H1 (cell line): ENCODE data around the gene TET2. TPM values are rescaled to one million over a fixed set of nuclear protein-coding genes. Genes with fewer than 3 reads are reported as not detected.

Experiments
- CBX8 ChIP-seq: fragments of 300-800, 300-1000 bp; sonication (generic); IDR thresholded peaks from 2 replicates; pipeline ENCODE4 v1.7.1; 2016; ENCODE audit warnings: low read depth, low read length, borderline replicate concordance
- EP300 ChIP-seq, 2 experiments: IDR thresholded peaks; 1 replicate in 1 of 2; 2 replicates in 1 of 2; pipeline ENCODE4 v1.6.1; 2011 to 2012; ENCODE audit warnings: low read depth in 2 of 2, low read length in 2 of 2, mild to moderate bottlenecking in 2 of 2, borderline replicate concordance in 1 of 2, inconsistent platforms in 1 of 2, moderate library complexity in 1 of 2
- FOSL1 ChIP-seq: IDR thresholded peaks from 2 replicates; pipeline ENCODE4 v1.6.1; 2011; ENCODE audit warnings: mild to moderate bottlenecking, low read depth, low read length, moderate library complexity; ENCODE audit not compliant: insufficient read depth
- TEAD4 ChIP-seq: IDR thresholded peaks from 2 replicates; pipeline ENCODE4 v1.6.1; 2012; ENCODE audit warnings: low read depth, low read length, inconsistent platforms, mixed read lengths
- YY1 ChIP-seq: IDR thresholded peaks from 2 replicates; pipeline ENCODE4 v1.6.1; 2011; ENCODE audit warnings: low read depth, mild to moderate bottlenecking, low read length
- polyA plus RNA-seq, 7 experiments: library from polyadenylated mRNA; depleted of rRNA in 3 of 7; stranded (reverse) in 5 of 7; unstranded in 2 of 7; fragments of >200 nt in 5 of 7; fragments of 200-250 nt in 2 of 7; gene quantifications; 1 replicate in 5 of 7; 2 replicates in 1 of 7; 4 replicates in 1 of 7; pipeline versions ENCODE4 v1.2.1 to v1.2.3, GENCODE V29; 2011 to 2013; ENCODE audit warnings: missing spikeins in 2 of 7, mixed read lengths in 2 of 7
- total RNA-seq: library from RNA; stranded (reverse); fragmentation: NEBNext Ultra II Directional; extraction: Animal tissue kit (Norgen Biotek cat#: 25700); gene quantifications from 2 replicates; pipeline ENCODE4 v1.2.1, GENCODE V29; 2021
- TF ChIP-seq, protein P1 (sequence below): fragments of 300-600 bp; sonication (generic); IDR thresholded peaks from 2 replicates; pipeline ENCODE4 v1.7.1; 2012; ENCODE audit warnings: low read length, moderate library complexity, mild to moderate bottlenecking, inconsistent platforms; ENCODE audit not compliant: insufficient replicate concordance

TET2 gene
- total and polyA plus RNA-seq, 2 of the 8 experiments (the other 6 are each of a cell fraction or from before 2014, with no cell fraction given) = 1.0 to 2.6 TPM

DNA sequence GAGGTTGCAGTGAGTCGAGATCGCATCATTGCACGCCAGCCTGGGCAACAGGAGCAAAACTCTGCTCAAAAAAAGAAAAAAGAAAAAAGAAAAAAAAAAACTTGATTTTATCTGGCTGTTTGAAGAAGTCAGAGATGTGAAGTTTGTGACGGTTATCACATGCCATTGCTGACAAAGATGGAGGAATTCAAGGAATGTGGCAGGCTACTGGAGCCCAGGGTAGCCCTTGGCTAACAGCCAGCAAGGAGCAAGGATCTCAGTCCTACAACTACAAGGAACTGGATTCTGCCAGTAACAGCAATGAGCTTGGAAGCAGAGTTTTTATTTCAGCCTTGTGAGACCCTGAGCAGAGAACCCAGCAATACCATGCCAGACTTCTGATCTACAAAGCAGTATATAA lies 24.3 kb upstream of the TET2 start (continued):
- TF ChIP-seq, protein P1, sequence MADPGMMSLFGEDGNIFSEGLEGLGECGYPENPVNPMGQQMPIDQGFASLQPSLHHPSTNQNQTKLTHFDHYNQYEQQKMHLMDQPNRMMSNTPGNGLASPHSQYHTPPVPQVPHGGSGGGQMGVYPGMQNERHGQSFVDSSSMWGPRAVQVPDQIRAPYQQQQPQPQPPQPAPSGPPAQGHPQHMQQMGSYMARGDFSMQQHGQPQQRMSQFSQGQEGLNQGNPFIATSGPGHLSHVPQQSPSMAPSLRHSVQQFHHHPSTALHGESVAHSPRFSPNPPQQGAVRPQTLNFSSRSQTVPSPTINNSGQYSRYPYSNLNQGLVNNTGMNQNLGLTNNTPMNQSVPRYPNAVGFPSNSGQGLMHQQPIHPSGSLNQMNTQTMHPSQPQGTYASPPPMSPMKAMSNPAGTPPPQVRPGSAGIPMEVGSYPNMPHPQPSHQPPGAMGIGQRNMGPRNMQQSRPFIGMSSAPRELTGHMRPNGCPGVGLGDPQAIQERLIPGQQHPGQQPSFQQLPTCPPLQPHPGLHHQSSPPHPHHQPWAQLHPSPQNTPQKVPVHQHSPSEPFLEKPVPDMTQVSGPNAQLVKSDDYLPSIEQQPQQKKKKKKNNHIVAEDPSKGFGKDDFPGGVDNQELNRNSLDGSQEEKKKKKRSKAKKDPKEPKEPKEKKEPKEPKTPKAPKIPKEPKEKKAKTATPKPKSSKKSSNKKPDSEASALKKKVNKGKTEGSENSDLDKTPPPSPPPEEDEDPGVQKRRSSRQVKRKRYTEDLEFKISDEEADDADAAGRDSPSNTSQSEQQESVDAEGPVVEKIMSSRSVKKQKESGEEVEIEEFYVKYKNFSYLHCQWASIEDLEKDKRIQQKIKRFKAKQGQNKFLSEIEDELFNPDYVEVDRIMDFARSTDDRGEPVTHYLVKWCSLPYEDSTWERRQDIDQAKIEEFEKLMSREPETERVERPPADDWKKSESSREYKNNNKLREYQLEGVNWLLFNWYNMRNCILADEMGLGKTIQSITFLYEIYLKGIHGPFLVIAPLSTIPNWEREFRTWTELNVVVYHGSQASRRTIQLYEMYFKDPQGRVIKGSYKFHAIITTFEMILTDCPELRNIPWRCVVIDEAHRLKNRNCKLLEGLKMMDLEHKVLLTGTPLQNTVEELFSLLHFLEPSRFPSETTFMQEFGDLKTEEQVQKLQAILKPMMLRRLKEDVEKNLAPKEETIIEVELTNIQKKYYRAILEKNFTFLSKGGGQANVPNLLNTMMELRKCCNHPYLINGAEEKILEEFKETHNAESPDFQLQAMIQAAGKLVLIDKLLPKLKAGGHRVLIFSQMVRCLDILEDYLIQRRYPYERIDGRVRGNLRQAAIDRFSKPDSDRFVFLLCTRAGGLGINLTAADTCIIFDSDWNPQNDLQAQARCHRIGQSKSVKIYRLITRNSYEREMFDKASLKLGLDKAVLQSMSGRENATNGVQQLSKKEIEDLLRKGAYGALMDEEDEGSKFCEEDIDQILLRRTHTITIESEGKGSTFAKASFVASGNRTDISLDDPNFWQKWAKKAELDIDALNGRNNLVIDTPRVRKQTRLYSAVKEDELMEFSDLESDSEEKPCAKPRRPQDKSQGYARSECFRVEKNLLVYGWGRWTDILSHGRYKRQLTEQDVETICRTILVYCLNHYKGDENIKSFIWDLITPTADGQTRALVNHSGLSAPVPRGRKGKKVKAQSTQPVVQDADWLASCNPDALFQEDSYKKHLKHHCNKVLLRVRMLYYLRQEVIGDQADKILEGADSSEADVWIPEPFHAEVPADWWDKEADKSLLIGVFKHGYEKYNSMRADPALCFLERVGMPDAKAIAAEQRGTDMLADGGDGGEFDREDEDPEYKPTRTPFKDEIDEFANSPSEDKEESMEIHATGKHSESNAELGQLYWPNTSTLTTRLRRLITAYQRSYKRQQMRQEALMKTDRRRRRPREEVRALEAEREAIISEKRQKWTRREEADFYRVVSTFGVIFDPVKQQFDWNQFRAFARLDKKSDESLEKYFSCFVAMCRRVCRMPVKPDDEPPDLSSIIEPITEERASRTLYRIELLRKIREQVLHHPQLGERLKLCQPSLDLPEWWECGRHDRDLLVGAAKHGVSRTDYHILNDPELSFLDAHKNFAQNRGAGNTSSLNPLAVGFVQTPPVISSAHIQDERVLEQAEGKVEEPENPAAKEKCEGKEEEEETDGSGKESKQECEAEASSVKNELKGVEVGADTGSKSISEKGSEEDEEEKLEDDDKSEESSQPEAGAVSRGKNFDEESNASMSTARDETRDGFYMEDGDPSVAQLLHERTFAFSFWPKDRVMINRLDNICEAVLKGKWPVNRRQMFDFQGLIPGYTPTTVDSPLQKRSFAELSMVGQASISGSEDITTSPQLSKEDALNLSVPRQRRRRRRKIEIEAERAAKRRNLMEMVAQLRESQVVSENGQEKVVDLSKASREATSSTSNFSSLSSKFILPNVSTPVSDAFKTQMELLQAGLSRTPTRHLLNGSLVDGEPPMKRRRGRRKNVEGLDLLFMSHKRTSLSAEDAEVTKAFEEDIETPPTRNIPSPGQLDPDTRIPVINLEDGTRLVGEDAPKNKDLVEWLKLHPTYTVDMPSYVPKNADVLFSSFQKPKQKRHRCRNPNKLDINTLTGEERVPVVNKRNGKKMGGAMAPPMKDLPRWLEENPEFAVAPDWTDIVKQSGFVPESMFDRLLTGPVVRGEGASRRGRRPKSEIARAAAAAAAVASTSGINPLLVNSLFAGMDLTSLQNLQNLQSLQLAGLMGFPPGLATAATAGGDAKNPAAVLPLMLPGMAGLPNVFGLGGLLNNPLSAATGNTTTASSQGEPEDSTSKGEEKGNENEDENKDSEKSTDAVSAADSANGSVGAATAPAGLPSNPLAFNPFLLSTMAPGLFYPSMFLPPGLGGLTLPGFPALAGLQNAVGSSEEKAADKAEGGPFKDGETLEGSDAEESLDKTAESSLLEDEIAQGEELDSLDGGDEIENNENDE = peak; percentile 59
- TF ChIP-seq TEAD4 (peak; percentile 98), FOSL1 (no peak), EP300 (IDR thresholded peaks at IDR 0.05; ENCODE audit: borderline replicate concordance in 1 of 2, low read depth in 2 of 2, low read length in 2 of 2) (peak in 1 of 2 experiments; percentile 40; a peak in 1 of 3 replicates), CBX8 (no peak), YY1 (peak; percentile 45; the same call in 1 of the 2 replicates)
